B cell (primary cell): ENCODE data around the gene C6orf118. TPM values are rescaled to one million over a fixed set of nuclear protein-coding genes. Genes with fewer than 3 reads are reported as not detected.

Experiments used
- ATAC-seq: fragments of 200-7000 bp; cut with Tn5 transposase; one replicate; pipeline ENCODE4 v1.10.0; 2021; ENCODE audit warnings: low read depth, mild to moderate bottlenecking, moderate number of reproducible peaks, moderate library complexity
- CTCF ChIA-PET: fragments of 350-600 bp; sonication (Branson Sonifier 250); formaldehyde crosslinking; loops from one replicate; lab custom pipeline; 2021; ENCODE audit warnings: antibody characterized with exemption, inconsistent platforms; lab: Charles Lee
- POLR2A ChIA-PET: fragments of 350-600 bp; sonication (Branson Sonifier 250); formaldehyde crosslinking; loops from one replicate; lab custom pipeline; 2021; ENCODE audit warnings: antibody characterized with exemption; lab: Charles Lee
- DNase-seq: peaks from one replicate; pipeline ENCODE4 v3.0.0; 2013
- H2AFZ ChIP-seq: 2 replicates; pipeline ENCODE4 v1.6.1; 2012; ENCODE audit warnings: mild to moderate bottlenecking, low read depth, low read length; ENCODE audit not compliant: insufficient read depth, poor library complexity, severe bottlenecking
- H3K27ac ChIP-seq, 2 donors: 1 replicate in 1 of 2; 2 replicates in 1 of 2; pipeline ENCODE4 v1.5.1; 2012 to 2013; ENCODE audit warnings: low read length in 2 of 2, mild to moderate bottlenecking in 2 of 2, moderate library complexity in 1 of 2
- H3K27me3 ChIP-seq, 4 experiments: fragments of 200-600 bp in 1 of 4; sonication (generic) in 1 of 4; replicated peaks in 1 of 4; 1 replicate in 2 of 4; 2 replicates in 2 of 4; pipeline versions ENCODE4 v1.6.1 to v1.7.0; 2013 to 2016; ENCODE audit warnings: low read length in 3 of 4, mild to moderate bottlenecking in 2 of 4, mixed read lengths in 1 of 4, moderate library complexity in 1 of 4; ENCODE audit not compliant: insufficient read depth in 4 of 4, control insufficient read depth in 3 of 4; ENCODE audit errors: control extremely low read depth in 1 of 4
- H3K36me3 ChIP-seq, 2 experiments: replicated peaks in 1 of 2; 1 replicate in 1 of 2; 2 replicates in 1 of 2; pipeline versions ENCODE4 v1.6.1 to v1.7.1; 2013; ENCODE audit warnings: low read length in 1 of 2; ENCODE audit not compliant: insufficient read depth in 2 of 2, control insufficient read depth in 1 of 2; ENCODE audit errors: control extremely low read depth in 1 of 2, extremely low read depth in 1 of 2
- H3K4me1 ChIP-seq, 2 donors: fragments of 200-600 bp in 1 of 2; sonication (generic) in 1 of 2; 1 replicate in 1 of 2; 2 replicates in 1 of 2; pipeline versions ENCODE4 v1.5.1 to v1.6.1; 2013 to 2017; ENCODE audit warnings: low read length in 2 of 2; ENCODE audit not compliant: control insufficient read depth in 2 of 2, insufficient read depth in 2 of 2
- H3K4me2 ChIP-seq: replicated peaks from 2 replicates; pipeline ENCODE3; 2012; ENCODE audit warnings: mild to moderate bottlenecking, low read depth, low read length; ENCODE audit not compliant: poor library complexity, severe bottlenecking
- H3K4me3 ChIP-seq, 5 experiments: fragments of 200-600 bp in 1 of 5; sonication (generic) in 1 of 5; 1 replicate in 3 of 5; 2 replicates in 2 of 5; pipeline versions ENCODE4 v1.5.1 to v1.7.0; 2011 to 2016; ENCODE audit warnings: low read length in 4 of 5, mild to moderate bottlenecking in 4 of 5, low read depth in 2 of 5, control low read depth in 1 of 5, moderate library complexity in 1 of 5; ENCODE audit not compliant: insufficient read depth in 1 of 5; ENCODE audit errors: control extremely low read depth in 1 of 5, extremely low read depth in 1 of 5
- H3K79me2 ChIP-seq: fragments of 200-600 bp; sonication (generic); one replicate; pipeline ENCODE4 v1.6.0; 2016; ENCODE audit warnings: low read length; ENCODE audit not compliant: control insufficient read depth, insufficient read depth
- H3K9ac ChIP-seq: fragments of 200-600 bp; sonication (generic); 2 replicates; pipeline ENCODE4 v1.6.1; 2017; ENCODE audit warnings: mild to moderate bottlenecking, low read length, moderate library complexity
- H3K9me3 ChIP-seq, 3 donors: one replicate each; pipeline versions ENCODE4 v1.6.1 to v1.7.1; 2013; ENCODE audit warnings: low read length in 2 of 3; ENCODE audit not compliant: control insufficient read depth in 2 of 3, insufficient read depth in 1 of 3; ENCODE audit errors: control extremely low read depth in 1 of 3
- H4K20me1 ChIP-seq: 2 replicates; pipeline ENCODE4 v1.6.0; 2012; ENCODE audit warnings: mild to moderate bottlenecking, low read length; ENCODE audit not compliant: insufficient read depth, control insufficient read depth, poor library complexity, severe bottlenecking
- H3K27ac Mint-ChIP-seq: one replicate; pipeline ENCODE4 v1.8.0; 2021; ENCODE audit warnings: mixed read lengths
- H3K27me3 Mint-ChIP-seq: one replicate; pipeline ENCODE4 v1.8.0; 2021; ENCODE audit warnings: mixed read lengths
- H3K4me1 Mint-ChIP-seq: one replicate; pipeline ENCODE4 v1.8.0; 2021; ENCODE audit warnings: mixed read lengths
- H3K4me3 Mint-ChIP-seq: one replicate; pipeline ENCODE4 v1.8.0; 2021; ENCODE audit warnings: mixed read lengths
- H3K9me3 Mint-ChIP-seq: one replicate; pipeline ENCODE4 v1.8.0; 2022; ENCODE audit warnings: mixed read lengths; ENCODE audit not compliant: insufficient read depth
- CTCF ChIP-seq: fragments of 200-600 bp; IDR thresholded peaks from one replicate; pipeline ENCODE4 v1.8.0; 2022; ENCODE audit warnings: antibody characterized with exemption, mild to moderate bottlenecking
- EZH2 ChIP-seq: IDR thresholded peaks from 2 replicates; pipeline ENCODE4 v1.6.1; 2012; ENCODE audit warnings: borderline replicate concordance, low read depth, mild to moderate bottlenecking, moderate library complexity, low read length; ENCODE audit not compliant: insufficient read depth, poor library complexity, severe bottlenecking
- WGBS: methylation state at CpG from one replicate; pipeline ENCODE4 v1.1.5; 2013; ENCODE audit warnings: missing lambda C conversion rate; ENCODE audit not compliant: insufficient coverage; 5-methylcytosine and 5-hydroxymethylcytosine counted together
- intact Hi-C: fragments of 100-400 bp; cut with micrococcal nuclease; formaldehyde crosslinking; loops from one replicate; pipeline ENCODE4 v1.10.0; 2022
- polyA plus RNA-seq: library from polyadenylated mRNA; depleted of rRNA; stranded (reverse); fragments of >200 nt; gene quantifications from 2 replicates; pipeline ENCODE4 v1.2.3, GENCODE V29; 2012
- total RNA-seq, 2 donors: library from RNA; stranded (reverse); fragments of 120-200 nt in 1 of 2; gene quantifications; 1 replicate in 1 of 2; 2 replicates in 1 of 2; pipeline versions ENCODE4 v1.2.3 to v1.2.4, GENCODE V29; 2013 to 2022

Gene C6orf118
- total and polyA plus RNA-seq, 2 donors (not counting 1 experiment from before 2014, with no cell fraction given): not detected

DNA sequence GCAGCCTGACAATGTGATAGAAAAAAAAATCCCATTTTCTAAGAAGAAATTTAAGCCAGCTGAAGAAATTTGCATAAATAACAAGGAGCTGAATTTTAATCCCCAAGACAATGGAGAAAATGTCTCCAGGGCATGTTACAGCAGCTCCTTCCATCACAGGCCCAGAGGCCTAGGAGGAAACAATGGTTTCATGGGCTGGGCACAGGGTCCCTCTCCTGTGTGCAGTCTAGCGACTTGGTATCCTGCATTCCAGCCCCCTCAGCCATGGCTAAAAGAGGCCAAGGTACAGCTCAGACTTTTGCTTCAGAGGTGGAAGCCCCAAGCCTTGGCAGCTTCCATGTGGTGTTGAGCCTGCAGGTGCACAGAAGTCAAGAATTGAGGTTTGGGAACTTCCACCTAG is 73.1 kb downstream of the C6orf118 start:
- no peaks in the 10 kb centered on the region for H4K20me1 ChIP-seq
- CTCF ChIA-PET: no interaction called here
- no peak overlapping the region for H3K9ac ChIP-seq
- Mint-ChIP-seq H3K4me1 (no peaks in the 10 kb centered on the region), H3K4me3 (no peak overlapping the region), H3K27me3 (no peaks in the 10 kb centered on the region), H3K9me3 (peaks cover 19% of the 10 kb centered on the region), H3K27ac (no peak overlapping the region)
- H2AFZ ChIP-seq: no peak overlapping the region
- H3K79me2 ChIP-seq: no peaks in the 10 kb centered on the region
- WGBS: 79% methylated on average over 1 of the region's 1 CpG
- no peak for ATAC-seq
- no peaks in the 10 kb centered on the region for H3K36me3 ChIP-seq
- H3K4me2 ChIP-seq: no peak overlapping the region
- POLR2A ChIA-PET: no interaction called here
- no peaks in the 10 kb centered on the region for H3K4me1 ChIP-seq
- intact Hi-C loops: no loop called here
- TF ChIP-seq EZH2: no peak
- no peak for TF ChIP-seq CTCF
- H3K9me3 ChIP-seq: peaks cover 0 to 24% (median 0%) of the 10 kb centered on the region in 3 donors
- no peaks in the 10 kb centered on the region for H3K27me3 ChIP-seq
- H3K27ac ChIP-seq: no peak overlapping the region
- DNase-seq: no peak
- no peak overlapping the region for H3K4me3 ChIP-seq

- H3K9ac ChIP-seq: no peak overlapping the region
- no peaks in the 10 kb centered on the region for H3K27me3 Mint-ChIP-seq
- H3K4me3 ChIP-seq: no peak overlapping the region
- POLR2A ChIA-PET: no interaction called here
- no peaks in the 10 kb centered on the region for H3K79me2 ChIP-seq
- no peaks in the 10 kb centered on the region for H4K20me1 ChIP-seq
- no peaks in the 10 kb centered on the region for H3K36me3 ChIP-seq
- no peak for DNase-seq
- ATAC-seq: no peak
- H3K4me2 ChIP-seq: no peak overlapping the region
- H3K4me1 Mint-ChIP-seq: no peaks in the 10 kb centered on the region
- intact Hi-C loops: no loop called here
- H3K27ac ChIP-seq: no peak overlapping the region
- H3K9me3 Mint-ChIP-seq: peaks cover 16% of the 10 kb centered on the region
- H3K27me3 ChIP-seq: no peaks in the 10 kb centered on the region
- no peak overlapping the region for H3K4me3 Mint-ChIP-seq
- H3K27ac Mint-ChIP-seq: no peak overlapping the region
- H3K9me3 ChIP-seq: peaks cover 0 to 28% (median 0%) of the 10 kb centered on the region in 3 donors
- TF ChIP-seq CTCF: no peak
- no peak for TF ChIP-seq EZH2
- WGBS: 69% methylated on average over 6 of the region's 8 CpGs
- H2AFZ ChIP-seq: no peak overlapping the region
- H3K4me1 ChIP-seq: no peaks in the 10 kb centered on the region
- CTCF ChIA-PET: no interaction called here
Observed at GRCh38 chr6:165232731-165233488, 76.5 kb downstream of the C6orf118 start.
